Kidney epithelial cell (primary cell): ENCODE measurements around the gene BEND5. TPM values are rescaled to one million over a fixed set of nuclear protein-coding genes. Genes with fewer than 3 reads are reported as not detected.

Experiments
- DNase-seq: peaks from one replicate; pipeline ENCODE4 v3.0.0-alpha.2; 2010; ENCODE audit warnings: low read depth
- H3K27me3 ChIP-seq: 2 replicates; pipeline ENCODE4 v1.6.0; 2011; ENCODE audit warnings: low read length; ENCODE audit not compliant: control insufficient read depth, insufficient read depth
- H3K36me3 ChIP-seq: 2 replicates; pipeline ENCODE4 v1.5.1; 2011; ENCODE audit warnings: low read length; ENCODE audit not compliant: control insufficient read depth, insufficient read depth
- H3K4me3 ChIP-seq: 2 replicates; pipeline ENCODE4 v1.5.1; 2011; ENCODE audit warnings: low read depth, mild to moderate bottlenecking, control low read depth, low read length
- CTCF ChIP-seq: IDR thresholded peaks from 2 replicates; pipeline ENCODE4 v1.5.1; 2011; ENCODE audit warnings: mild to moderate bottlenecking, moderate library complexity, low read length, control low read depth, inconsistent platforms; ENCODE audit not compliant: insufficient read depth, poor library complexity, severe bottlenecking
- total RNA-seq: library from RNA; depleted of rRNA; stranded (reverse); fragments of >200 nt; gene quantifications from 2 replicates; pipeline ENCODE4 v1.2.3, GENCODE V29; 2015

The BEND5 gene
- total RNA-seq, 1 donor from 2014 or later: 4.2 TPM

DNA sequence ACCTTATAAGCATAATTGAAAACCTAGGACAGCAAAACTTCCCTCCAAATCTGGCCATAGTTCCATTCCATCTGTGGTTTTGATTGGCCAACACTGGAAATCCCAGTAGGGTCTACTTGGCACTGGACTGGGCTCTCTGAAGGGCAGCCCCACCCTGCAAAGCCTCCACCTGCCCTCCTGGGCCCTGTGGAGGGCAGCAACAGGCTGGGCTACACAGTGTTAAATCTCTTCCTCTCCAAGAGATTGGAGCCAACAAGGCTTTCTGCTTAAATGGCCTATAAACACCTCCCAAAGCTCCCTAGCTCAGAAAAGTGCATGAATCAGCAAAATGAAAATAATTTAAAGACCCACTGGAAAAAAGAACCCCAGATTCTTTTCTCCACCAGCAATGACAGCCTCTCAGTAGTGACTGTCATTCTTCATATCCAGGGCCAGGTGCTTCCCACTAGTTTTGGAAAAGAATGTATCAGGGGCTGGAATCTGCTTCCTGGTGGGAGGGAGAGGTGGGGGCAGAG lies 58.5 kb downstream of the BEND5 start:
- DNase-seq: no peak
- TF ChIP-seq CTCF: no peak

GRCh38 chr1:48717082-48717481 lies 59.6 kb downstream of the BEND5 start:
- no peaks in the 10 kb centered on the region for H3K36me3 ChIP-seq
- H3K4me3 ChIP-seq: no peak overlapping the region
- no peak for TF ChIP-seq CTCF
- no peaks in the 10 kb centered on the region for H3K27me3 ChIP-seq
- DNase-seq: no peak

More for the DNA sequence above, 58.5 kb downstream of the BEND5 start:
- H3K36me3 ChIP-seq: no peaks in the 10 kb centered on the region
- no peaks in the 10 kb centered on the region for H3K27me3 ChIP-seq
- H3K4me3 ChIP-seq: no peak overlapping the region

GRCh38 chr1:48715921-48716320 lies 60.8 kb downstream of the BEND5 start:
- TF ChIP-seq CTCF: no peak
- Histone ChIP-seq H3K4me3 (no peak overlapping the region), H3K36me3 (no peaks in the 10 kb centered on the region), H3K27me3 (no peaks in the 10 kb centered on the region)
- no peak for DNase-seq

DNA sequence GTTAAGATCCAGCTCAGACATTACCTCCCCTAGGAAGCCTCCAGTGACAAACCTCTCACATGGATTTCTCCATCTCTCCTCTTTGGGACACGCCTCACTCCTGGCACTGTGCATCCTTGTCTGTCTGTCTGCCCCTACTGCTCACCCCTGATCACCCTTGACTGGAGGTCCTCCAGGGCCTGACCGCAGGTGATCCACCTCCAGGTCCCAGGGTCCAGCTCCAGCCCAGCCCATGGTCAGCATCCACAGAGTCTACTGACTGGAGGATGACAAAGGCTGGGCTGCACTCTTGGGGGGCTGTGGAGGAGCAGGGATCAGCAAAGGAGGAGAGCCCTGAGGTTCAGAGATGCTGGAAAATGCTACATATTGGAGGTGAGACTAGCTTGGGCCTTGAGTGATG lies 65.8 kb downstream of the BEND5 start:
- Histone ChIP-seq H3K27me3 (no peaks in the 10 kb centered on the region), H3K4me3 (no peak overlapping the region), H3K36me3 (no peaks in the 10 kb centered on the region)
- DNase-seq: no peak
- no peak for TF ChIP-seq CTCF

GRCh38 chr1:48710318-48710717 lies 66.4 kb downstream of the BEND5 start:
- Histone ChIP-seq H3K27me3 (no peaks in the 10 kb centered on the region), H3K4me3 (no peak overlapping the region), H3K36me3 (no peaks in the 10 kb centered on the region)
- no peak for DNase-seq
- TF ChIP-seq CTCF: no peak

DNA sequence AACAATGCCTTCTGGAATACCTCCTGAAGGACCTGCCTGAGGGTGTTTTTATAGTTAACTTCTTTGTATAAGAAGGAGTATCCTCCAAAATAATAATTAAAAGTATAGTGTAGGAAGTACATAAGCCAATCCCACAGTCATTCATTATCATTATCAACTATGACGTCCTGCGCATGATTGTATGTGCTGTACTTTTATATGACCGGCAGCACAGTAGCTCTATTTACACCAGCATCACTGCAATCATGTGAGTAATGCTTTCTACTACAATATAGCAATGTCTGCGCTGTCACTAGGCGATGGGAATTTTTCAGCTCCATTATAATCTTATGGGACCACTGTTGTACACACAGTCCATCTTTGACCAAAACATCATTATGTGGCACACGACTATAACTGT lies 72.0 kb downstream of the BEND5 start:
- H3K36me3 ChIP-seq: no peaks in the 10 kb centered on the region
- no peak overlapping the region for H3K4me3 ChIP-seq
- no peaks in the 10 kb centered on the region for H3K27me3 ChIP-seq
- no peak for TF ChIP-seq CTCF
- DNase-seq: no peak
